Measurements from ENCODE around the gene FBF1. TPM values are rescaled to one million over a fixed set of nuclear protein-coding genes. Genes with fewer than 3 reads are reported as not detected.
"Not testable (repeated sequence)": the region's sequence is repeated elsewhere in the genome, so short reads cannot be mapped to it uniquely, and the experiment has no call there.

The FBF1 gene
- total and polyA plus RNA-seq, 12 donors, result 3.1 to 87.6 (median 17.4) TPM

- intact Hi-C loops (cut with DNase I), result no loop called here
- DNase-seq, result no peak
- no peaks in the 10 kb centered on the region for H3K4me1 ChIP-seq (replicated peaks in 1 of 2)
- H3K27me3 ChIP-seq, result no peaks in the 10 kb centered on the region
- no peak overlapping the region for H3K27ac ChIP-seq
- H3K36me3 ChIP-seq (replicated peaks in 1 of 2), result peaks cover 0 to 11% of the 10 kb centered on the region in 2 donors
- TF ChIP-seq POLR2A (IDR thresholded peaks at IDR 0.05) (no peak), CTCF (IDR thresholded peaks at IDR 0.05) (no peak)
- H3K9me3 ChIP-seq (replicated peaks in 1 of 3), result no peaks in the 10 kb centered on the region
- no peak overlapping the region for H3K4me3 ChIP-seq
- WGBS, 4 donors, result 76 to 96% (median 84%) methylated on average over 5 to 6 of the region's 6 CpGs
These were observed 52.4 kb downstream of the FBF1 start for GRCh38 chr17:75888484-75888883.

DNA sequence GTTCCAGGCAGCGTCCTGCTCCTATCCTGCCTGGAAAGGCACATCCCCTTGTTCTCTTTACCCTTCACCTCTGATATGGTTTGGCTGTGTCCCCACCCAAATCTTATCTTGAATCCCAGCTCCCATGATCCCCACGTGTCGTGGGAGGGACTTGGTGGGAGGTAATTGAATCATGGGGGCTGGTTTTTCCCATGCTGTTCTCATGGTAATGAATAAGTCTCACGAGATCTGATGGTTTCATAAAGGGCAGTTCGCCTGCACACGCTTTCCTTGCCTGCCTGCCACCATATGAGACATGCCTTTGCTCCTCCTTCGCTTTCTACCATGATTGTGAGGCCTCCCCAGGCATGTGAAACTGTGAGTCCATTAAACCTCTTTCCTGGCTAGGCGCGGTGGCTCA lies 55.0 kb downstream of the FBF1 start:
- intact Hi-C loops (cut with DNase I), result not testable (repeated sequence)

GRCh38 chr17:75885431-75885830 lies 55.4 kb downstream of the FBF1 start:
- Histone ChIP-seq H3K9me3 (replicated peaks in 1 of 3) (no peaks in the 10 kb centered on the region), H3K36me3 (replicated peaks in 1 of 2) (no peaks in the 10 kb centered on the region), H3K4me1 (replicated peaks in 1 of 2) (no peaks in the 10 kb centered on the region), H3K4me3 (no peak overlapping the region), H3K27ac (no peak overlapping the region), H3K27me3 (no peaks in the 10 kb centered on the region)
- TF ChIP-seq POLR2A (IDR thresholded peaks at IDR 0.05) (no peak), CTCF (IDR thresholded peaks at IDR 0.05) (no peak)
- 72 to 96% (median 76%) methylated on average over 8 of the region's 8 CpGs for WGBS, 4 donors
- intact Hi-C loops (cut with DNase I), result no loop called here
- no peak for DNase-seq

More for the DNA sequence above, 55.0 kb downstream of the FBF1 start:
- not testable (repeated sequence) for H3K4me1 ChIP-seq (replicated peaks in 1 of 2); H3K36me3 ChIP-seq (replicated peaks in 1 of 2); DNase-seq; H3K4me3 ChIP-seq; H3K27ac ChIP-seq; H3K27me3 ChIP-seq; H3K9me3 ChIP-seq (replicated peaks in 1 of 3)
- WGBS, 4 donors, result 84 to 91% (median 86%) methylated on average over 8 to 9 of the region's 9 CpGs

GRCh38 chr17:75881678-75882454 lies 59.0 kb downstream of the FBF1 start:
- TF ChIP-seq POLR2A (IDR thresholded peaks at IDR 0.05) (no peak), CTCF (IDR thresholded peaks at IDR 0.05) (no peak)
- no peaks in the 10 kb centered on the region for H3K9me3 ChIP-seq (replicated peaks in 1 of 3)
- no peaks in the 10 kb centered on the region for H3K36me3 ChIP-seq (replicated peaks in 1 of 2)
- intact Hi-C loops (cut with DNase I), result no loop called here
- no peaks in the 10 kb centered on the region for H3K27me3 ChIP-seq
- H3K4me3 ChIP-seq, result no peak overlapping the region
- no peak overlapping the region for H3K27ac ChIP-seq
- no peak for DNase-seq
- peaks cover 2 to 15% of the 10 kb centered on the region in 2 donors for H3K4me1 ChIP-seq (replicated peaks in 1 of 2)
- WGBS, 4 donors, result 86 to 93% (median 89%) methylated on average over 15 of the region's 15 CpGs

DNA sequence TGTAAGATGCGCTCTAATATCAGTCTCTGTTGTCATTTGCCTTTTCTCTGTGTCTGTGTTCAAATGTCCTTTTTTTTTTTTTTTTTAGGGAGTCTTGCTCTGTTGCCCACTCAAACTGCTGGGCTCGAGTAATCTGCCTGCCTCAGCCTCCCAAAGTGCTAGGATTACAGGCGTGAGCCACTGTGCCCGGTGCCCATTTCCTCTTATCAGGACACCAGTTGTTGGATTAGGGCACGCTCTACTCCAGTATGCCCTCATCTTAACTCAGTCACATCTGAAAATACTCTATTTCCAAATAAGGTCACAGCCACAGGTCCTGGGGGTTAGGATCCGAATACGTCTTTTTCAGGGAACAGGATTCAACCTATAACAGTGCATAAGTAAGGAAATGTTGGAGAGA lies 60.6 kb downstream of the FBF1 start:
- Histone ChIP-seq H3K9me3 (replicated peaks in 1 of 3) (no peaks in the 10 kb centered on the region), H3K27ac (no peak overlapping the region), H3K27me3 (no peaks in the 10 kb centered on the region), H3K4me3 (no peak overlapping the region), H3K36me3 (replicated peaks in 1 of 2) (no peaks in the 10 kb centered on the region), H3K4me1 (replicated peaks in 1 of 2) (peaks cover 16 to 31% of the 10 kb centered on the region in 2 donors)
- 73 to 91% (median 79%) methylated on average over 7 of the region's 7 CpGs for WGBS, 4 donors
- no peak for DNase-seq
- TF ChIP-seq POLR2A (IDR thresholded peaks at IDR 0.05), result no peak
- no peak for TF ChIP-seq CTCF (IDR thresholded peaks at IDR 0.05)
- intact Hi-C loops (cut with DNase I), result no loop called here

All from adrenal gland (tissue), 12 donors.